Astrocyte of the cerebellum (primary cell): ENCODE data around the gene ZNF423.

Source experiments
- DNase-seq: peaks from one replicate; pipeline ENCODE4 v3.0.0-alpha.2; 2011; ENCODE audit warnings: low read depth
- H3K4me3 ChIP-seq: 2 replicates; pipeline ENCODE4 v1.5.1; 2011; ENCODE audit warnings: mild to moderate bottlenecking, low read depth, low read length, moderate library complexity
- in situ Hi-C: cut with HindIII; loops from 2 replicates; pipeline ENCODE4 v1.10.0; 2017; ENCODE audit warnings: low sequenced_read_pairs
- TF ChIP-seq, protein P1 (sequence below): IDR thresholded peaks from 2 replicates; pipeline ENCODE4 v1.5.1; 2012; ENCODE audit warnings: low read length, low read depth, moderate library complexity, mild to moderate bottlenecking; ENCODE audit errors: missing control alignments

The ZNF423 gene

DNA sequence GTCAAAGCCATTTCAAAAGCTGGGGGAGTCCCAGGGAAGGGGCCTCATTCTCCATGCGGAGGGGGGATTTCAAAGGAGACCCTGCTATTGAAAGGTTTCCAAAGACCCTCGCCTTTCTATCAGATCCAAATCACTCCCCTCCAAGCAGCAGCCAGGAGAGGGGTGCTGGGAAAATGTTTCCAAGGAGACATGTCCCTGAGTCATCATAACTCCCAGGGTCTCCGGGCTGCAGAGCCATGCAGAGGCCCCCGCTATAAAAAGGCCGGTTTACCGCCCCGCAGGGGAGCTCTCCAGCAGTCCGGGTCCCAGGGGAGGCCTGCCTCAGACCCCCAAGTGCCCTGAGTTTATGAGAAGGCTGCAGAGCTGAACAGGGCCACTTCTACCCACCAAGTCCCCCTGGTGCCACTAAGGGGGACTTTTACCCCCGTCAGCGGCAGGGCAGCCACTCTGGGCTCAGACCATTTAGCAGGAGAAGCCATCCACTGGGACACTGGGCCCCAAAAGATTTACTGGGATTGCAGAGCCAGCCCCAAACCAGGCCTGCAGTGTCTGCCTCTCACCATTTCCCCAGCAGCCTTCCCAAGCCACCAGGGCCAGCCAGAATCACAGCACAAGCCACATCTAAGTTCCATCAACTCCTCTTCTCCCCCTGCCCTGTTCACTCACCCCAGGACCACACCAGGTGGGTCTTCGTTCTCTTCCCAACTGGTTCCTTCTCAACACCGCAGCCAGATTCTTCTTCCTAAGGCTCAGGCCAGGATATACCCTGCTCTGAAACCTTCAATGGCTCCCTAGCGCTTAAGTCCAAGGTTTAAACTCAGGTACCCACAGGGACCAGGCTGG is 234.4 kb downstream of the ZNF423 start:
- H3K4me3 ChIP-seq = no peak overlapping the region
- no peak for DNase-seq
- TF ChIP-seq, protein P1, sequence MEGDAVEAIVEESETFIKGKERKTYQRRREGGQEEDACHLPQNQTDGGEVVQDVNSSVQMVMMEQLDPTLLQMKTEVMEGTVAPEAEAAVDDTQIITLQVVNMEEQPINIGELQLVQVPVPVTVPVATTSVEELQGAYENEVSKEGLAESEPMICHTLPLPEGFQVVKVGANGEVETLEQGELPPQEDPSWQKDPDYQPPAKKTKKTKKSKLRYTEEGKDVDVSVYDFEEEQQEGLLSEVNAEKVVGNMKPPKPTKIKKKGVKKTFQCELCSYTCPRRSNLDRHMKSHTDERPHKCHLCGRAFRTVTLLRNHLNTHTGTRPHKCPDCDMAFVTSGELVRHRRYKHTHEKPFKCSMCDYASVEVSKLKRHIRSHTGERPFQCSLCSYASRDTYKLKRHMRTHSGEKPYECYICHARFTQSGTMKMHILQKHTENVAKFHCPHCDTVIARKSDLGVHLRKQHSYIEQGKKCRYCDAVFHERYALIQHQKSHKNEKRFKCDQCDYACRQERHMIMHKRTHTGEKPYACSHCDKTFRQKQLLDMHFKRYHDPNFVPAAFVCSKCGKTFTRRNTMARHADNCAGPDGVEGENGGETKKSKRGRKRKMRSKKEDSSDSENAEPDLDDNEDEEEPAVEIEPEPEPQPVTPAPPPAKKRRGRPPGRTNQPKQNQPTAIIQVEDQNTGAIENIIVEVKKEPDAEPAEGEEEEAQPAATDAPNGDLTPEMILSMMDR = no peak
- in situ Hi-C loops = no loop called here

- DNase-seq = no peak
- TF ChIP-seq, protein P1 = no peak
- no peak overlapping the region for H3K4me3 ChIP-seq
- in situ Hi-C loops = no loop called here
Observed at GRCh38 chr16:49620869-49621240, 235.1 kb downstream of the ZNF423 start.

DNA sequence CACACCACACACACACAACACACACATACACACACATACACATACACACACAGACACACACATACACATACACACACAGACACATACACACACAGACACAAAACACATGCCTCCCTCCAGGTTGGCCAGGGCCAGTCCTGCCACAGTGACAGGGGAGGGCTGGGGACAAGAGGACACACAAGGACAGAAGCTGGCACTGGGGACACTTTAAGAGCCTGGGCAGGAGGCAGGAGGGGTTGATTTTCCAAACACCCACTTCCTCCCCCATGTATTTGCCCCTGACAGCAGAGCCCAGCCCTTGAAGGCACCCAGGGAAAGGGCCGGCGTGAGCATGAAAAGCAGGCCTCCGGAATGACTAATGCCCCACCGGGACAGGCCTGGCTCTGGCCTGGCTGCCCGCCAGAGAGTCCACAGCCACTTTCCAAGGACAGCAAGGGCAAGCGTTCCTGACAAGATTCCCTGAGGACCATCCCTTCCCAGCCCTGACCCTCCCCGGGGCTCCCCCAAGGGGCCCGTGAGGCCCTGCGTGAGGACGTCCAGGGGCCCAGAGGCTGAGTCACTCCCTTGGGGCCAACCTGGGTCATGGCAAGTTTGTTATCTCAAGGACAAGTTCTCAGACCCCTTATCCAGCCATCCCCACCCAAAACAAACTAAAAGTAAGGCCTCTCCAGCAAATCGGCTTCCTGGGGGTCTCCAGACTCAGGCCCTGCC is 235.6 kb downstream of the ZNF423 start:
- peak; percentile 35 for DNase-seq
- H3K4me3 ChIP-seq = no peak overlapping the region
- TF ChIP-seq, protein P1 = no peak
- in situ Hi-C loops = no loop called here

DNA sequence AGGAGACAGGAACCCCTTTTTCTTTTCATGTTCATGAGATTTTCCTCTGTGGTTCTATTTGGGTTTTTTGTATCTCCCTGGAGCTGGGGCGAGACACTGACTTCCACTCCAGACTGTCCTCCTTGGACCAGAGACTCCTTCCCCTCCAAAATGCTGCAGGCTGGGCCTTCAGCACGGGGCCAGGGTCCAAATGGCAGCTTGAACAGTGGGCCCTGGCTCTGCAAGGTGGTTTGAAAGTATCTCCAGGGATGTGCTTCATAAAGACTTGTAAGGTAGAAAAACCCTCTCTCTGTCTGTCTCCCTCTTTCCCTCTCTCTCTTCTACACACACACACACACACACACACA is 236.1 kb downstream of the ZNF423 start:
- H3K4me3 ChIP-seq = no peak overlapping the region

DNA sequence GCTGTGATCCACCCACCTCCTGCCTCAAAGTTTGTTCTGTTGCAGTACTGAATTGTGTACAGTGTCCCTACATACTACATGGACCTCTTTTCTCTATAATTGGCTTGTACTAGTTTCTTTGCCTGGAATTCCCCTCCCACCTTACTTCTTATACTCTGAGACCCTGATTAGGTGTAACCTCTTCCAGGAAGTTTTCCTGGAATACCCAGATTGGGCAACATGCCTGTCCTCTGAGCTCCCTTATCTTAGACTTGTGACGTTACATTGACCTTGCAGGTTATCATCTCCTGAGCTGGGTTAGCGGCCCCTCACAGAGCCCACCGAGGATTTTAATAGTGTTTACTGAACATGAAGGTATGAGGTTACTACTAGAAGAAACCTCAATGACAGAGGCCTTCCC is 237.0 kb downstream of the ZNF423 start:
- H3K4me3 ChIP-seq = no peak overlapping the region
- DNase-seq = no peak
- TF ChIP-seq, protein P1 = no peak
- in situ Hi-C loops = no loop called here

More for the DNA sequence above, 236.1 kb downstream of the ZNF423 start:
- in situ Hi-C loops = no loop called here
- DNase-seq = no peak
- TF ChIP-seq, protein P1 = no peak

DNA sequence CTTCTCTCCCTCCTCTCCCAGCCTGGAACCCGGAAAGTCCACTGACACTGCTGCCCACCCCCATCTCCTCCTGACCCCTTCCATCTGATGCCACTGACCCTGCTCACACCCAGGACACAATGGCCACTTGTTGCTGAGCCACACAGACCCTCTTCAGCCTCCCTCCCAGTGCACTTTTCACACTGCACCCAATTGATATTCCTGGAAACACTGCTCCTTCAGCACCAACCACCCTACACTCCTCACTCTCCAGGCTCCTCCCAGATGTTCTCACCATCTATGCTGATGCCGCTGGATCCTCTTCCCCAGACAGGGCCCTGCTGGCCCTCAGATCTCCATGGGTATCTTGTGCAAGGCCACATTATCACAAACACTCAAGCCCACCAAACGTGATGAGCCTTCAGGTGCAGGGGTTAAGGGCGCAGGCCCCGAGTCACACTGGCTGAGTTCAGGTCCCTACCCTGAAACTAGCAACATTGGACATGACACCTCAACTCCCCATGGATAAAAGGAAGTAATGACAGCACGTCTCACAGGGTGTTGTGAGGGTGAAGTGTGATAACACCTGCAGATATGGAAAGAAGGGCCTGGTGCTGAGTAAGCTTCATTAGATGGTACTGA is 238.1 kb downstream of the ZNF423 start:
- in situ Hi-C loops = no loop called here
- no peak overlapping the region for H3K4me3 ChIP-seq
- no peak for DNase-seq
- TF ChIP-seq, protein P1 = no peak
